GM19035 (cell line): ENCODE results near the gene SLC25A26.
"Not testable (repeated sequence)": the region's sequence is repeated elsewhere in the genome, so short reads cannot be mapped to it uniquely, and the experiment has no call there.

ENCODE experiments used
- ATAC-seq: cut with Tn5 transposase; IDR thresholded peaks from one replicate; pipeline ENCODE4 v1.9.1; 2021; ENCODE audit not compliant: unreplicated experiment

The SLC25A26 gene

GRCh38 chr3:66268864-66269263, 48.1 kb downstream of the SLC25A26 start:
- no peak for ATAC-seq

- no peak for ATAC-seq
Measured at GRCh38 chr3:66269411-66269810, 48.6 kb downstream of the SLC25A26 start.

- no peak for ATAC-seq
Measured at GRCh38 chr3:66270288-66270687, 49.5 kb downstream of the SLC25A26 start.

- no peak for ATAC-seq
Measured at GRCh38 chr3:66270701-66271100, 49.9 kb downstream of the SLC25A26 start.

GRCh38 chr3:66271231-66271630, 50.4 kb downstream of the SLC25A26 start:
- ATAC-seq: no peak

GRCh38 chr3:66272016-66272415, 51.2 kb downstream of the SLC25A26 start:
- ATAC-seq: no peak

GRCh38 chr3:66274837-66275236, 54.0 kb downstream of the SLC25A26 start:
- ATAC-seq: not testable (repeated sequence)

GRCh38 chr3:66276705-66277274, 56.0 kb downstream of the SLC25A26 start:
- ATAC-seq: no peak

GRCh38 chr3:66279168-66279567, 58.4 kb downstream of the SLC25A26 start:
- ATAC-seq: no peak

- ATAC-seq: no peak
Measured at GRCh38 chr3:66280304-66280703, 59.5 kb downstream of the SLC25A26 start.

- not testable (repeated sequence) for ATAC-seq
Measured at GRCh38 chr3:66291922-66292321, 71.1 kb downstream of the SLC25A26 start.

- ATAC-seq: no peak
Measured at GRCh38 chr3:66297260-66297873, 76.6 kb downstream of the SLC25A26 start.

GRCh38 chr3:66297900-66298299, 77.1 kb downstream of the SLC25A26 start:
- no peak for ATAC-seq

GRCh38 chr3:66298591-66298990, 77.8 kb downstream of the SLC25A26 start:
- no peak for ATAC-seq

- ATAC-seq: not testable (repeated sequence)
Measured at GRCh38 chr3:66299085-66299484, 78.3 kb downstream of the SLC25A26 start.

- no peak for ATAC-seq
Measured at GRCh38 chr3:66299891-66300290, 79.1 kb downstream of the SLC25A26 start.

- ATAC-seq: no peak
Measured at GRCh38 chr3:66302288-66302687, 81.5 kb downstream of the SLC25A26 start.

GRCh38 chr3:66303491-66303901, 82.7 kb downstream of the SLC25A26 start:
- peak; percentile 52 for ATAC-seq

GRCh38 chr3:66304293-66304692, 83.5 kb downstream of the SLC25A26 start:
- no peak for ATAC-seq

GRCh38 chr3:66306086-66306485, 85.3 kb downstream of the SLC25A26 start:
- not testable (repeated sequence) for ATAC-seq

GRCh38 chr3:66306991-66307390, 86.2 kb downstream of the SLC25A26 start:
- ATAC-seq: not testable (repeated sequence)

GRCh38 chr3:66312039-66312438, 91.2 kb downstream of the SLC25A26 start:
- ATAC-seq: no peak

- no peak for ATAC-seq
Measured at GRCh38 chr3:66314455-66314854, 93.7 kb downstream of the SLC25A26 start.
